Stomach (tissue), 9 donors: ENCODE measurements around the gene INPP4B. TPM values are rescaled to one million over a fixed set of nuclear protein-coding genes. Genes with fewer than 3 reads are reported as not detected.

Source experiments
- DNase-seq, 2 donors: peaks; one replicate each; pipeline versions ENCODE4 v3.0.0 to v3.0.0-alpha.2; 2013 to 2019
- H3K27ac ChIP-seq, 5 donors: fragments of 200-600 bp in 4 of 5; sonication (generic) in 4 of 5; one replicate each; pipeline ENCODE4 v1.5.1; 2013 to 2019; ENCODE audit warnings: mild to moderate bottlenecking in 1 of 5, moderate library complexity in 1 of 5
- H3K27me3 ChIP-seq, 3 donors: fragments of 200-600 bp; sonication (generic); one replicate each; pipeline ENCODE4 v1.5.1; 2017 to 2019; ENCODE audit warnings: mixed run types in 1 of 3
- H3K36me3 ChIP-seq, 4 donors: fragments of 200-600 bp; sonication (generic); 1 replicate in 3 of 4; 2 replicates in 1 of 4; pipeline ENCODE4 v1.5.1; 2016 to 2019
- H3K4me1 ChIP-seq, 4 donors: fragments of 200-600 bp; sonication (generic); one replicate each; pipeline ENCODE4 v1.5.1; 2016 to 2019
- H3K4me3 ChIP-seq, 4 donors: fragments of 200-600 bp; sonication (generic) in 3 of 4; one replicate each; pipeline ENCODE4 v1.5.1; 2016 to 2019; ENCODE audit warnings: mild to moderate bottlenecking in 1 of 4
- H3K9me3 ChIP-seq, 4 donors: fragments of 200-600 bp; sonication (generic); one replicate each; pipeline ENCODE4 v1.5.1; 2016 to 2019
- CTCF ChIP-seq, 7 experiments: fragments of 450-650 bp in 4 of 7; fragments of 200-600 bp in 3 of 7; sonication (generic) in 3 of 7; IDR thresholded peaks; one replicate each; pipeline ENCODE4 v1.5.1; 2016 to 2019; ENCODE audit warnings: antibody characterized with exemption in 7 of 7, control low read depth in 2 of 7, mild to moderate bottlenecking in 1 of 7
- EP300 ChIP-seq: sonication (generic); formaldehyde crosslinking; IDR thresholded peaks from one replicate; pipeline ENCODE4 v1.6.1; 2017; ENCODE audit warnings: antibody characterized with exemption
- POLR2A ChIP-seq, 4 donors: fragments of 450-650 bp; IDR thresholded peaks; one replicate each; pipeline ENCODE4 v1.6.1; 2016; ENCODE audit warnings: antibody characterized with exemption in 4 of 4, control low read depth in 2 of 4, mild to moderate bottlenecking in 1 of 4, moderate library complexity in 1 of 4
- POLR2AphosphoS5 ChIP-seq, 3 donors: sonication (generic); formaldehyde crosslinking; IDR thresholded peaks; one replicate each; pipeline ENCODE4 v1.6.1; 2016; ENCODE audit warnings: antibody characterized with exemption in 3 of 3
- WGBS, 5 donors: extraction: QIAGEN DNeasy Blood & Tissue Kit in 3 of 5; methylation state at CpG; one replicate each; pipeline versions ENCODE4 v1.1.5 to v1.1.7; 2013 to 2018; 5-methylcytosine and 5-hydroxymethylcytosine counted together
- intact Hi-C: fragments of 100-400 bp; cut with DNase I; formaldehyde crosslinking; loops from one replicate; pipeline ENCODE4 v1.15.1; 2023; ENCODE audit warnings: low total_unique reads
- polyA plus RNA-seq, 3 donors: library from polyadenylated mRNA; stranded (reverse); fragments of 200-250 nt; gene quantifications; one replicate each; pipeline ENCODE4 v1.2.3, GENCODE V29; 2013
- total RNA-seq, 5 donors: library from RNA; depleted of rRNA; stranded (reverse); fragments of >200 nt; gene quantifications; one replicate each; pipeline versions ENCODE4 v1.1.0 to v1.2.3, GENCODE V29; 2014 to 2016
- donor health status: healthy with polysubstance abuse.
- donor health status: Bipolar disorder and iron deficiency.
- donor health status: healthy.

The INPP4B gene
- total and polyA plus RNA-seq, 8 donors, result 1.4 to 96.9 (median 11.7) TPM

GRCh38 chr4:142596595-142596994, 249.5 kb downstream of the INPP4B start:
- Histone ChIP-seq H3K27ac (no peak overlapping the region), H3K27me3 (no peaks in the 10 kb centered on the region), H3K4me1 (peaks cover 0 to 35% (median 6%) of the 10 kb centered on the region in 4 donors), H3K9me3 (no peaks in the 10 kb centered on the region), H3K4me3 (no peak overlapping the region), H3K36me3 (no peaks in the 10 kb centered on the region)
- intact Hi-C loops, result no loop called here
- DNase-seq, result no peak
- TF ChIP-seq CTCF (IDR thresholded peaks at IDR 0.05), result no peak
- TF ChIP-seq EP300, result no peak
- TF ChIP-seq POLR2AphosphoS5 (IDR thresholded peaks at IDR 0.05), result no peak
- TF ChIP-seq POLR2A (IDR thresholded peaks at IDR 0.05), result no peak
- WGBS, 5 donors, result 83 to 90% (median 84%) methylated on average over 3 of the region's 3 CpGs

- Histone ChIP-seq H3K9me3 (no peaks in the 10 kb centered on the region), H3K36me3 (no peaks in the 10 kb centered on the region), H3K4me3 (no peak overlapping the region), H3K4me1 (peaks cover 0 to 35% (median 6%) of the 10 kb centered on the region in 4 donors), H3K27me3 (no peaks in the 10 kb centered on the region), H3K27ac (no peak overlapping the region)
- DNase-seq, result no peak
- WGBS, 5 donors, result 91 to 100% (median 96%) methylated on average over 2 of the region's 2 CpGs
- intact Hi-C loops, result no loop called here
- no peak for TF ChIP-seq EP300
- no peak for TF ChIP-seq POLR2AphosphoS5 (IDR thresholded peaks at IDR 0.05)
- TF ChIP-seq POLR2A (IDR thresholded peaks at IDR 0.05), result no peak
- no peak for TF ChIP-seq CTCF (IDR thresholded peaks at IDR 0.05)
Measured at GRCh38 chr4:142596121-142596520, 250.0 kb downstream of the INPP4B start.

GRCh38 chr4:142595222-142595871, 250.8 kb downstream of the INPP4B start:
- TF ChIP-seq EP300 (no peak), POLR2A (IDR thresholded peaks at IDR 0.05) (no peak), POLR2AphosphoS5 (IDR thresholded peaks at IDR 0.05) (no peak), CTCF (IDR thresholded peaks at IDR 0.05) (no peak)

GRCh38 chr4:142585411-142585810, 260.7 kb downstream of the INPP4B start:
- no peak for TF ChIP-seq CTCF (IDR thresholded peaks at IDR 0.05)
- no peak for TF ChIP-seq POLR2AphosphoS5 (IDR thresholded peaks at IDR 0.05)
- no peak for TF ChIP-seq EP300
- no peak for TF ChIP-seq POLR2A (IDR thresholded peaks at IDR 0.05)
- H3K9me3 ChIP-seq, result no peaks in the 10 kb centered on the region
- H3K27ac ChIP-seq, result no peak overlapping the region
- 82 to 97% (median 91%) methylated on average over 1 of the region's 1 CpG for WGBS, 5 donors
- H3K36me3 ChIP-seq, result no peaks in the 10 kb centered on the region
- no peak for DNase-seq
- H3K4me3 ChIP-seq, result no peak overlapping the region
- no peaks in the 10 kb centered on the region for H3K27me3 ChIP-seq
- no peaks in the 10 kb centered on the region for H3K4me1 ChIP-seq
- intact Hi-C loops, result no loop called here

More at GRCh38 chr4:142595222-142595871, 250.8 kb downstream of the INPP4B start:
- no peaks in the 10 kb centered on the region for H3K27me3 ChIP-seq
- H3K36me3 ChIP-seq, result no peaks in the 10 kb centered on the region
- no peak overlapping the region for H3K4me3 ChIP-seq
- H3K27ac ChIP-seq, result no peak overlapping the region
- no peaks in the 10 kb centered on the region for H3K9me3 ChIP-seq
- DNase-seq, result no peak
- intact Hi-C loops, result no loop called here
- H3K4me1 ChIP-seq, result peaks cover 0 to 35% (median 6%) of the 10 kb centered on the region in 4 donors
